ENCODE measurements around the gene EFEMP1.

Gene EFEMP1, protein sequence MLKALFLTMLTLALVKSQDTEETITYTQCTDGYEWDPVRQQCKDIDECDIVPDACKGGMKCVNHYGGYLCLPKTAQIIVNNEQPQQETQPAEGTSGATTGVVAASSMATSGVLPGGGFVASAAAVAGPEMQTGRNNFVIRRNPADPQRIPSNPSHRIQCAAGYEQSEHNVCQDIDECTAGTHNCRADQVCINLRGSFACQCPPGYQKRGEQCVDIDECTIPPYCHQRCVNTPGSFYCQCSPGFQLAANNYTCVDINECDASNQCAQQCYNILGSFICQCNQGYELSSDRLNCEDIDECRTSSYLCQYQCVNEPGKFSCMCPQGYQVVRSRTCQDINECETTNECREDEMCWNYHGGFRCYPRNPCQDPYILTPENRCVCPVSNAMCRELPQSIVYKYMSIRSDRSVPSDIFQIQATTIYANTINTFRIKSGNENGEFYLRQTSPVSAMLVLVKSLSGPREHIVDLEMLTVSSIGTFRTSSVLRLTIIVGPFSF

DNA sequence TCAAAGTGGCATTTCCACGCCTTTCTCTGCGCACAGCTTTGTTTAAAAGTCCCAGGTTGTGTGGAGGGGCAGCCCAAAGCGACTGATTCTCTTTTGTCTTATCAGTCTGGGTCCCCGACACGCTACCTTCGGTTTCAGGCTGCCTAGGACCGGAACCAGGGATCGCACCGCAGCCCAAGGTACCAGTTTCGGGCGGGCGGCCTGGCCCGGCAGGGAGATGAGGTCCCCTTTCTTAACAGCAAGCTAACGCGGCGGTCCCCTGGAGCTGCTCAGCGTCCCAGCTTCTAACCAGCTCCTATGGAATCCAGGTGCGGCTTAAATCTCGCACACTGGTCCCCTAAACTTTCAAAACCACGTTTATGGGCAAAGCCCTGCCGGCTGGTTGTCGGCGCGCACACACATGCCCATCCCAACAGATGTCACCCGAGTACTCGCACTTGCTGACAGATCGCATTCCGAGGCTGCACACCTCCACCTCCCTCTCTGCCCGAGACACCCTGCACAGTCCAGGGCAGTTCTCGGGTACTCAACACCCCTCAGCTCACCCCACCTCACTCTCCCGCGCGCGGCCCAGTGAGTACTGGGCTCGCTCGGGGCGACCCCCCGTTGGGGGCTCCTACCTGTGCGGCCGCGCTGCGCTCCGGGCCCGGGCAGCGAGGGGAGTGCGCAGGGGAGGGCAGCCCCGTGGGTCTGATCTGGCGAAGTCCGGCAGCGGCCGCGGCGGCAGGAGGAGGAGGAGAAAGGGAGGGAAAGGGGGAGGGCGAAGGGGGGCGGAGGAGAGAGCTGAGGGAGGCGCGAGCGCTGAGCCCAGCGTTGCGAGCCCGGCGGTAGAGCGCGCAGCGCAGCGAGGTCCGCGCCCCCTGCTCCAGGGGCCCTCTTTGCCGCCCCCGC, at the start of gene EFEMP1:
Gene EFEMP1 (minus strand): TSS at position 692 of the 891 bp plus-strand sequence. CDS start 1,342 bp downstream, outside the sequence.
- DNase-seq (ENCODE audit: low read depth), result no peak

GRCh38 chr2:55970500-55970899, 46.9 kb upstream of the EFEMP1 start:
- no peak for DNase-seq (ENCODE audit: low read depth)

- no peak for DNase-seq (ENCODE audit: low read depth)
These were observed 45.4 kb upstream of the EFEMP1 start for GRCh38 chr2:55968941-55969340.

- no peak for DNase-seq (ENCODE audit: low read depth)
These were observed 43.0 kb upstream of the EFEMP1 start for GRCh38 chr2:55966401-55967118.

- DNase-seq (ENCODE audit: low read depth), result no peak
These were observed 42.4 kb upstream of the EFEMP1 start for GRCh38 chr2:55965966-55966365.

GRCh38 chr2:55965276-55965675, 41.7 kb upstream of the EFEMP1 start:
- no peak for DNase-seq (ENCODE audit: low read depth)

DNA sequence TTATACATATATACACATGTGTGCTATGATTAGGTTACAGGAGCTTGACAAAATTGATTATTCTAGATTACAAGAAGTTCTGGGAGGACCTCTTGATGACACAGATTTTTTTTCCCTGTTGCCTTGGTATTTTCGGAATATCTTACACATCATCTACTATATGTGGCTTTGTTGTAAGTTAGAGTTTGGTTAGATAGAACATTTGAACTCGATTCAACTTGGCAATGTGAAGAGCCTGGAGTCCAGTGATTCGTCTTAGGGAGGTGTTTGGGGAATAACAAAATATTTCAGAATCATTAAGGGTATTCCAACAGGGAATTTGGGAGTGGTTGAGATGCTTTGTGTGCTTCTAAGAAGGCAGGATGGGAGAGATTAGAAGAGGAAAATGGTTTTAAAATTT, 39.3 kb upstream of the EFEMP1 start:
- DNase-seq (ENCODE audit: low read depth), result no peak

DNA sequence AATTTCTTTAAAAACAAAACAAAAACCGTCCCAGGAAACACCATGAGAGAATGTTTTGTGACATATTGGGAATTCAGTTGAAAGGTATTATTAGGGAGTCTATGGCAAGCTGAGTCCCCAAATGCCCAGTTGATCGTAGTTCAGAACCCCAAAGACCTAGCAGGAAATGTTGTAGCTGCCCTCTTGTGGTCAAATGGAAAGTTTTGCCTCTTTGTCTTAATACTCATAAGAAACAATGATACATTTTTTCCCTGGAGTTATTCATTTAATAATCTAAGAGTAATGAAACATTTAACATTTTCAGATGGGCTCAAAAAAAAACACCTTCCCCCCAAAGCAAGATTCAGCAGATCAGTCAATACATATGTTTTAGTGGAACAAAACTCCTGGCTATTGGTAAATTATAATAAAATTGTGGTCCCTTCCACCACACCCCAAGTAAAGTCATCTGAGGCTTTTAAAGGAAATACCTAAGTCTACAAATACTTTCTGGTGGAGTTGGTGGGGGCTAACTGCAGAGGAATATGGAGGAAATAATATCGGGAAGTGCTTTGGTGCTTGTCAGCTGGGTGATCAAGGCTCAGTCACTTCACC, 37.8 kb upstream of the EFEMP1 start:
- DNase-seq (ENCODE audit: low read depth), result no peak

- DNase-seq (ENCODE audit: low read depth), result no peak
These were observed 35.2 kb upstream of the EFEMP1 start for GRCh38 chr2:55958756-55959155.

GRCh38 chr2:55957142-55957541, 33.6 kb upstream of the EFEMP1 start:
- no peak for DNase-seq (ENCODE audit: low read depth)

GRCh38 chr2:55954306-55955035, 30.9 kb upstream of the EFEMP1 start:
- no peak for DNase-seq (ENCODE audit: low read depth)

- DNase-seq (ENCODE audit: low read depth), result no peak
These were observed 28.8 kb upstream of the EFEMP1 start for GRCh38 chr2:55952415-55952814.

GRCh38 chr2:55951533-55951932, 28.0 kb upstream of the EFEMP1 start:
- DNase-seq (ENCODE audit: low read depth), result no peak

GRCh38 chr2:55949613-55950012, 26.0 kb upstream of the EFEMP1 start:
- DNase-seq (ENCODE audit: low read depth), result no peak

DNA sequence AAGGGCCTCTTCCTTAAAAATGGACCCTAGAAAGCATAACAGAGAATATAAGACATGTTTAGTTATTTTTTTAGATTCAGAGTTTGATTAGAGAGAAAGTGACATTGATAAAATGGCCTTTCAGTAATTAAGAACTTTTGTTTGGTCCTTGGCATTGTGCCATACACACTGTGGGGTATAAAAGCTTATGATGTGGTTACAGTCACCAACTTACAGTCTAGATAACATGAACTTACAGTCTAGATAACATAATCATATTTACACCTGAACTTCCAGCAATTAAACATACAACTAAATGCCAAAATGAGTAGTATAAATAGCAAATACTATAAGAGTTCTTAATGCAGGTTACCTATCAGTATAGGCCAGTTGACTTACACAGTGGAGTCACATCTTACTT, 25.6 kb upstream of the EFEMP1 start:
- no peak for DNase-seq (ENCODE audit: low read depth)

DNA sequence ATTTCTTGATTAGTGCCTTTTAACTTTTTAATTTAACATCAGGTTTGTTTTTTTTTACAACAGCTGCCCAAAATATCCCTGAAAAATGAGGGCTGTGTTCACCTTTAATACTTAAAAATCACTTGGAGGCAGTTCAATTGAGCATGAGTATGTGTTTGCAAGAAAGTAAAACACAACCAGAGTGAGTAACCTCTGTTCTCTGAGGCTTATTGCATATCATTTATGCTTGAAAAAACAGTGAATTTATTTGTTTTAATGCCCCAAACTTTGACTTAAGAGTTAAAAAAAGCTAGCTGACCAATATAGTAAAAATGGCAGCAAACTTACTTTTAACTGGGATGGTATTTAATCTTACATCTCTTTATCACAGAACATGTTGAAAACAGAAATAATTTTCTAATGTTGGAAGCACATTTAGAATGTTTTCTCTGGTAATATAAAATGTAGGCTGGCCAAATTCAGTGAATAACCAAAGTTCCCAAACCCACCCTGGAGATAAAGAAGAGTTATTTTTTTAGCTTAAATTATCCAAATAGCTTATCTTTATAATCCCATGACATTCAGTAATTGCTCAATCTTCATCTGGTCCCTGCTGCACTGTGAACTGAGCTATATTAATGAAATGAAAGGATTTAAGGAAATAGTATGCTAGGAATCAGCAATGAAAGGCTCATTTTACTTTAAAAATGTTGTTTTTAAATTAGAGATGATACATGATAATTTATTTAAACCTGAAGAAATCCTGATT, 24.8 kb upstream of the EFEMP1 start:
- DNase-seq (ENCODE audit: low read depth), result no peak

GRCh38 chr2:55947752-55948151, 24.2 kb upstream of the EFEMP1 start:
- no peak for DNase-seq (ENCODE audit: low read depth)

GRCh38 chr2:55946793-55947192, 23.2 kb upstream of the EFEMP1 start:
- DNase-seq (ENCODE audit: low read depth), result no peak

DNA sequence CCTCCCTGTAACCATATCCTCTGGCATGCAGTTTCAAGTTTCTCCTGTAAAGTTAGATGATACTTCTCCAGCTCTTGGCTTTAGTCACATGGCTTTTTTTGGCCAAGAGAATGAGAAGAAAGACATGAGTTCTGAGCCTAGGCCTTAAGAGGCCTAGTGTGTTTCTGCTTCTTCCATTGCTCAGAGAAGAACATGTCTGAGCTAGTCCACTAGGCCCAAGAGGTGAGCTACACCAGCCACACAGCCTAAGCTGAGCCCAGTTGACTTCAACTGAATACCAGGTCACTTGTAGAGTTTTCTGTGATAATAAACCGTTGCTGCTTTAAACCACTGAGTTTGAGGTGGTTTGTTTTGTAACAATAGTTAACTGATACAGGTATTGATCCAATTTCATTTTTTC, 19.9 kb upstream of the EFEMP1 start:
- DNase-seq (ENCODE audit: low read depth), result no peak

GRCh38 chr2:55936351-55936750, 12.8 kb upstream of the EFEMP1 start:
- no peak for DNase-seq (ENCODE audit: low read depth)
